ENCODE results near the gene SPATA31C1. TPM values are rescaled to one million over a fixed set of nuclear protein-coding genes. Genes with fewer than 3 reads are reported as not detected.
"Not testable (repeated sequence)": the region's sequence is repeated elsewhere in the genome, so short reads cannot be mapped to it uniquely, and the experiment has no call there.

The SPATA31C1 gene
- total RNA-seq, 2 experiments from 2014 or later: not detected

DNA sequence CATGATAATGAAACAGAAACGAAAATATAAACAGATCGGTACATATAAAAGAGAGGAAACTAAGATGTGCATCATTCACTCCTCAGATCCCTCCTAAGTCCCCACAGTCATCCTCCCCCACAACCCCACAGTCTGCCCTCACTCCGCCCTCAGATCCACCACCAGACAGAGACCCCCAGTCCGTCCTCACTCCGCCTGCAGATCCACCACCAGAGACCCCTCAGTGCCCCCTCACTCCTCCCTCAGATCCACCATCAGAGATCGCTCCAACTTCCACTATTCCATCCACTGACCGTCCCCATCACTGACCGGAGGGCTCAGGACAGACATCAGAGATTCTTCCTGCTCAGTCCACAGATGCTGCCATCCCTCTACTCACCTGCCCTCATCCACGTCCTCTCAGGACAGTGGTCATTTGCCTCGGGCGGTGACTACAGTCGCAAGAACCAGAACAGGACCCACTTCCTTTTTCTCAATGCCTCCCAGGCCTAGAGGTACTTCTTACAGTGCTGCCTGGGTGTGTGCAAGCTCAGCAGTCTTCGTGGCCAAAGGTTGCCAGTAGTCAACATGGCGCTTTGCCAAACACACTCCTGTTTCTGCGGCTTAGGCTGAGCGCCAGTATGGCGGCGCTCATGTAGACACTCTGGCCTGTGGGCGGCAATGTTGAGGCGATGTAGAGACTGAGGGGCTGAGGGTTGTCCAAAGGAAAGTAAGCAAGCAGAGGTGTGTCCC lies 8.3 kb upstream of the SPATA31C1 start:
- H3K9me3 ChIP-seq (ENCODE audit: control insufficient read depth in 1 of 2, insufficient read depth in 1 of 2, low read length in 2 of 2): no peaks in the 10 kb centered on the region
- peaks cover 4% of the 10 kb centered on the region for H3K27me3 Mint-ChIP-seq
- TF ChIP-seq, protein P1, sequence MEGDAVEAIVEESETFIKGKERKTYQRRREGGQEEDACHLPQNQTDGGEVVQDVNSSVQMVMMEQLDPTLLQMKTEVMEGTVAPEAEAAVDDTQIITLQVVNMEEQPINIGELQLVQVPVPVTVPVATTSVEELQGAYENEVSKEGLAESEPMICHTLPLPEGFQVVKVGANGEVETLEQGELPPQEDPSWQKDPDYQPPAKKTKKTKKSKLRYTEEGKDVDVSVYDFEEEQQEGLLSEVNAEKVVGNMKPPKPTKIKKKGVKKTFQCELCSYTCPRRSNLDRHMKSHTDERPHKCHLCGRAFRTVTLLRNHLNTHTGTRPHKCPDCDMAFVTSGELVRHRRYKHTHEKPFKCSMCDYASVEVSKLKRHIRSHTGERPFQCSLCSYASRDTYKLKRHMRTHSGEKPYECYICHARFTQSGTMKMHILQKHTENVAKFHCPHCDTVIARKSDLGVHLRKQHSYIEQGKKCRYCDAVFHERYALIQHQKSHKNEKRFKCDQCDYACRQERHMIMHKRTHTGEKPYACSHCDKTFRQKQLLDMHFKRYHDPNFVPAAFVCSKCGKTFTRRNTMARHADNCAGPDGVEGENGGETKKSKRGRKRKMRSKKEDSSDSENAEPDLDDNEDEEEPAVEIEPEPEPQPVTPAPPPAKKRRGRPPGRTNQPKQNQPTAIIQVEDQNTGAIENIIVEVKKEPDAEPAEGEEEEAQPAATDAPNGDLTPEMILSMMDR (IDR thresholded peaks at IDR 0.05): no peak
- H3K4me1 ChIP-seq (ENCODE audit: insufficient read depth, low read length): no peaks in the 10 kb centered on the region
- ChIA-PET POLR2A (no interaction called here), CTCF (no interaction called here)
- no peak overlapping the region for H3K4me3 ChIP-seq (ENCODE audit: low read length)
- intact Hi-C loops (cut with DNase I, micrococcal nuclease): loop anchor here in 1 of 2 experiments (10.0 kb wide), 1 partner anchor 225 kb away; the partner anchor contains the start of gene SPATA31C2
- no peak overlapping the region for H3K27ac ChIP-seq (ENCODE audit: low read depth in 1 of 2, low read length in 2 of 2)
- H3K27me3 ChIP-seq (ENCODE audit: control insufficient read depth in 1 of 2, insufficient read depth in 2 of 2, low read length in 2 of 2): no peaks in the 10 kb centered on the region
- no peaks in the 10 kb centered on the region for H3K36me3 ChIP-seq (ENCODE audit: insufficient read depth, low read length)
- no peaks in the 10 kb centered on the region for H3K9me3 Mint-ChIP-seq
- ATAC-seq (ENCODE audit: poor library complexity): no peak
- H3K27ac Mint-ChIP-seq: no peak overlapping the region
- no peaks in the 10 kb centered on the region for H3K36me3 Mint-ChIP-seq (ENCODE audit: low read depth)
- H3K4me3 Mint-ChIP-seq: no peak overlapping the region
- no peak for DNase-seq
- H3K4me1 Mint-ChIP-seq (ENCODE audit: low read depth): no peaks in the 10 kb centered on the region

DNA sequence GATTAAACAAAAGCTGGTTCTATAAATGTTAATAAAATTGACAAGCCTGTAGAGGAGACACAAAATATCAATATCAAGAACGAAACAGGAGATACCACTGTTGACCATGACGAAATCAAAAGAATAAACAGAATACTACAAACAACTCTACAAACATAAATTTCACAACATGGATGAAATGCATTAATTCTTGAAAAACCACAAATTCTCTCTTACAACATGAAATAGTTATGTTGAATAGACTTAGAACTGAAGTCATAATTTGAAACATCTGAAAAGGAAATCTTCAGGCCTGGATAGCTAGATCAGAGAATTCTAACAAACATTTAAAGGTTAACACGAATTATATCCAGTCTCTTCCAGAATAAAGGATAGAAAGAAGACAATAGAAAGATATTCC lies 6.9 kb upstream of the SPATA31C1 start:
- no peaks in the 10 kb centered on the region for H3K9me3 ChIP-seq (ENCODE audit: control insufficient read depth in 1 of 2, insufficient read depth in 1 of 2, low read length in 2 of 2)
- H3K36me3 Mint-ChIP-seq (ENCODE audit: low read depth): no peaks in the 10 kb centered on the region
- H3K4me3 ChIP-seq (ENCODE audit: low read length): no peak overlapping the region
- intact Hi-C loops (cut with DNase I, micrococcal nuclease): loop anchor here in 1 of 2 experiments (10.0 kb wide), 1 partner anchor 224 kb away; the partner anchor contains the start of gene SPATA31C2
- H3K36me3 ChIP-seq (ENCODE audit: insufficient read depth, low read length): no peaks in the 10 kb centered on the region
- CTCF ChIA-PET: no interaction called here
- TF ChIP-seq, protein P1 (IDR thresholded peaks at IDR 0.05): no peak
- POLR2A ChIA-PET: no interaction called here
- H3K4me1 Mint-ChIP-seq (ENCODE audit: low read depth): no peaks in the 10 kb centered on the region
- H3K4me1 ChIP-seq (ENCODE audit: insufficient read depth, low read length): no peaks in the 10 kb centered on the region
- no peaks in the 10 kb centered on the region for H3K27me3 Mint-ChIP-seq
- DNase-seq (no peak), ATAC-seq (ENCODE audit: poor library complexity) (no peak)
- no peak overlapping the region for H3K4me3 Mint-ChIP-seq
- H3K27ac ChIP-seq (ENCODE audit: low read depth in 1 of 2, low read length in 2 of 2): no peak overlapping the region
- H3K27me3 ChIP-seq (ENCODE audit: control insufficient read depth in 1 of 2, insufficient read depth in 2 of 2, low read length in 2 of 2): no peaks in the 10 kb centered on the region
- no peaks in the 10 kb centered on the region for H3K9me3 Mint-ChIP-seq
- no peak overlapping the region for H3K27ac Mint-ChIP-seq

DNA sequence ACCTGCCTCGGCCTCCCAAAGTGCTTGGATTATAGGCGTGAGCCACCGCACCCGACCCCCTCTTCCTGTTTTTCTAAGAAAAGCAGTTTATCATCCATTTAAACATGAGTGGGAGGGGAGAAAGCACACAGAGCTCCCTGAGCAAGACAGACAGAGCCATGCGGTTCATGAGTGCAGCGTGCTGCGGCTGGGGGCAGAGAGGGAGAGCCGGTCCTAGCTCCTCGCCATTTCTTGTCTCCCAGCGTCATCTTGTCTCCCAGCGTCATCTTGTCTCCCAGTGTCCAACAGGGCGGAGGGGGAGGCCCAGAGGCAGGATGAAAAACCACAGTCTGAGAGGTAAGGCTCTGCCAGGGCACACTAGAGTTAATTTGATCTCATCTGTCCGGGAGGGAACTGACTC lies 1.3 kb downstream of the SPATA31C1 start:
- H3K36me3 ChIP-seq (ENCODE audit: insufficient read depth, low read length); H3K36me3 Mint-ChIP-seq (ENCODE audit: low read depth); POLR2A ChIA-PET; DNase-seq; H3K4me3 Mint-ChIP-seq; CTCF ChIA-PET; H3K4me1 Mint-ChIP-seq (ENCODE audit: low read depth); H3K27me3 Mint-ChIP-seq; H3K4me3 ChIP-seq (ENCODE audit: low read length); ATAC-seq (ENCODE audit: poor library complexity); H3K4me1 ChIP-seq (ENCODE audit: insufficient read depth, low read length); H3K27me3 ChIP-seq (ENCODE audit: control insufficient read depth in 1 of 2, insufficient read depth in 2 of 2, low read length in 2 of 2); H3K27ac ChIP-seq (ENCODE audit: low read depth in 1 of 2, low read length in 2 of 2); H3K9me3 Mint-ChIP-seq; H3K27ac Mint-ChIP-seq; H3K9me3 ChIP-seq (ENCODE audit: control insufficient read depth in 1 of 2, insufficient read depth in 1 of 2, low read length in 2 of 2): not testable (repeated sequence)
- intact Hi-C loops (cut with DNase I, micrococcal nuclease): loop anchor here in 1 of 2 experiments (10.0 kb wide), 1 partner anchor 216 kb away; the partner anchor contains the start of gene SPATA31C2

DNA sequence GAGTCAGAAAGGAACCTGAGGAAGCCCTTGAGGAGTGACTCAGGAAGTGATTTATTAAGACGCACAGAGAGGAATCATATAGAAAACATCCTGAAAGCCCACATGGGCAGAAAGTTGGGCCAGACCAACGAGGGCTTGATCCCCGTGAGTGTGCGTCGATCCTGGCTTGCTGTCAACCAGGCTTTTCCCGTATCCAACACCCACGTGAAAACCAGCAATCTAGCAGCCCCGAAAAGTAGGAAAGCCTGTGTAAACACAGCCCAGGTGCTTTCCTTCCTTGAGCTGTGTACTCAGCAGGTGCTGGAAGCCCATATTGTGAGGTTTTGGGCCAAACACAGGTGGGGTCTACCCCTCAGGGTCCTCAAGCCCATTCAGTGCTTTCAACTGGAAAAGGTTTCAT lies 3.8 kb downstream of the SPATA31C1 start:
- H3K36me3 ChIP-seq (ENCODE audit: insufficient read depth, low read length); H3K4me3 ChIP-seq (ENCODE audit: low read length); intact Hi-C loops (cut with DNase I, micrococcal nuclease); H3K4me1 Mint-ChIP-seq (ENCODE audit: low read depth); H3K4me3 Mint-ChIP-seq; CTCF ChIA-PET; H3K27ac ChIP-seq (ENCODE audit: low read depth in 1 of 2, low read length in 2 of 2); ATAC-seq (ENCODE audit: poor library complexity); H3K27me3 ChIP-seq (ENCODE audit: control insufficient read depth in 1 of 2, insufficient read depth in 2 of 2, low read length in 2 of 2); H3K27ac Mint-ChIP-seq; H3K36me3 Mint-ChIP-seq (ENCODE audit: low read depth); DNase-seq; POLR2A ChIA-PET; H3K9me3 Mint-ChIP-seq; H3K27me3 Mint-ChIP-seq; H3K4me1 ChIP-seq (ENCODE audit: insufficient read depth, low read length); H3K9me3 ChIP-seq (ENCODE audit: control insufficient read depth in 1 of 2, insufficient read depth in 1 of 2, low read length in 2 of 2): not testable (repeated sequence)

DNA sequence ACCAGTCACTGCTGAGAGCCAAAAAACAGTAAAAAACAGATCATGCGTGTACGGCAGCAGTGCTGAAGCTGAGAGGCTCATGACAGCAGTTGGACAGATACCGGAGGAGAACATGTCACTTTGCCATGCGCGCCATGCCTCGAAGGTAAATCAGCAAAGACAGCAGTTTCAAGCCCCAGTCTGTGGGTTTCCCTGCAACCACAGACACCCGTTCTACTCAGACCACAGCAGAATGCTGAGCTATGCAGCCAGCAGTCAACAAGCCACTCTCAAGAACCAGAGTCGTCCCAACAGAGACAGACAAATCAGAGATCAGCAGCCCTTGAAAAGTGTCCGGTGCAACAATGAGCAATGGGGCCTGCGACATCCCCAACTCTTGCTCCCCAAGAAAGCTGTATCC lies 5.2 kb downstream of the SPATA31C1 start:
- CTCF ChIA-PET: not testable (repeated sequence)

DNA sequence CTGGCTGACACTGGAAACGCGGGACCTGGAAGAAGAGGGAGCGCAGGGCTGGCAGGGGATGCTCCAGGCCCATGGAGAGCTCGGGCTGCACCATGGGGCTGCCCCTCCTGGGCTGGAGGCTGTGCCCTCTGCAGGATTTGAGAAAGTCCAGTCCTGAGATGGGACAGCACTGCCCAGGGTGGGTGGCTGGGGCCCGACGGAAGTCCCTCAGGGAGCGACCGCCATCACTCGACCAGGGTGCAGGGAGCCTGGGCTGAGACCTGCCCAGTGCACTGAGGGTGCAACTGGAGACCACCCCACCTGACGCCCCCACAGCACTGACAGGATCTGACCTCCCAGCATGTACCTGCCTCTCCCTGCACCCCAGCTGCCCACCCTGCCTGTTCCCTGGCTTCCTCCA lies 7.1 kb downstream of the SPATA31C1 start:
- H3K27ac Mint-ChIP-seq; intact Hi-C loops (cut with DNase I, micrococcal nuclease); H3K4me1 ChIP-seq (ENCODE audit: insufficient read depth, low read length); ATAC-seq (ENCODE audit: poor library complexity); H3K27me3 ChIP-seq (ENCODE audit: control insufficient read depth in 1 of 2, insufficient read depth in 2 of 2, low read length in 2 of 2); H3K9me3 ChIP-seq (ENCODE audit: control insufficient read depth in 1 of 2, insufficient read depth in 1 of 2, low read length in 2 of 2); H3K4me1 Mint-ChIP-seq (ENCODE audit: low read depth); H3K4me3 Mint-ChIP-seq; DNase-seq; H3K27me3 Mint-ChIP-seq; H3K36me3 Mint-ChIP-seq (ENCODE audit: low read depth); POLR2A ChIA-PET; H3K9me3 Mint-ChIP-seq; CTCF ChIA-PET; H3K27ac ChIP-seq (ENCODE audit: low read depth in 1 of 2, low read length in 2 of 2); H3K4me3 ChIP-seq (ENCODE audit: low read length); H3K36me3 ChIP-seq (ENCODE audit: insufficient read depth, low read length): not testable (repeated sequence)

More for the DNA sequence above, 5.2 kb downstream of the SPATA31C1 start:
- H3K9me3 Mint-ChIP-seq; H3K4me1 ChIP-seq (ENCODE audit: insufficient read depth, low read length); H3K36me3 ChIP-seq (ENCODE audit: insufficient read depth, low read length); ATAC-seq (ENCODE audit: poor library complexity); H3K27ac Mint-ChIP-seq; H3K27me3 ChIP-seq (ENCODE audit: control insufficient read depth in 1 of 2, insufficient read depth in 2 of 2, low read length in 2 of 2); H3K4me3 Mint-ChIP-seq; intact Hi-C loops (cut with DNase I, micrococcal nuclease); H3K9me3 ChIP-seq (ENCODE audit: control insufficient read depth in 1 of 2, insufficient read depth in 1 of 2, low read length in 2 of 2); H3K4me1 Mint-ChIP-seq (ENCODE audit: low read depth); H3K36me3 Mint-ChIP-seq (ENCODE audit: low read depth); POLR2A ChIA-PET; H3K27me3 Mint-ChIP-seq; H3K27ac ChIP-seq (ENCODE audit: low read depth in 1 of 2, low read length in 2 of 2); H3K4me3 ChIP-seq (ENCODE audit: low read length): not testable (repeated sequence)
- peak in 1 of 14 experiments; percentile 28 for DNase-seq

Data from CD4-positive, alpha-beta T cell (primary cell).